NB4 (cell line): ENCODE results near the gene CHIC2.

Experiments used
- DNase-seq: peaks from one replicate; pipeline ENCODE4 v3.0.0; 2010; ENCODE audit warnings: low read depth
- H3K4me3 ChIP-seq: one replicate; pipeline ENCODE4 v1.5.1; 2011; ENCODE audit warnings: mild to moderate bottlenecking, low read depth, low read length, moderate library complexity
- MYC ChIP-seq: IDR thresholded peaks from 2 replicates; pipeline ENCODE4 v1.6.1; 2011; ENCODE audit warnings: low read depth, low read length
- POLR2A ChIP-seq: IDR thresholded peaks from 2 replicates; pipeline ENCODE4 v1.6.1; 2011; ENCODE audit warnings: mild to moderate bottlenecking; ENCODE audit not compliant: insufficient read length; ENCODE audit errors: extremely low read depth
- TF ChIP-seq, protein P1 (sequence below): IDR thresholded peaks from 2 replicates; pipeline ENCODE4 v1.6.1; 2011; ENCODE audit warnings: low read depth, low read length
- TF ChIP-seq, protein P2 (sequence below): IDR thresholded peaks from one replicate; pipeline ENCODE4 v1.5.1; 2012; ENCODE audit warnings: low read depth, low read length

The CHIC2 gene

GRCh38 chr4:54093324-54094240, 29.2 kb upstream of the CHIC2 start:
- no peak for TF ChIP-seq MYC
- H3K4me3 ChIP-seq: no peak overlapping the region
- no peak for DNase-seq

DNA sequence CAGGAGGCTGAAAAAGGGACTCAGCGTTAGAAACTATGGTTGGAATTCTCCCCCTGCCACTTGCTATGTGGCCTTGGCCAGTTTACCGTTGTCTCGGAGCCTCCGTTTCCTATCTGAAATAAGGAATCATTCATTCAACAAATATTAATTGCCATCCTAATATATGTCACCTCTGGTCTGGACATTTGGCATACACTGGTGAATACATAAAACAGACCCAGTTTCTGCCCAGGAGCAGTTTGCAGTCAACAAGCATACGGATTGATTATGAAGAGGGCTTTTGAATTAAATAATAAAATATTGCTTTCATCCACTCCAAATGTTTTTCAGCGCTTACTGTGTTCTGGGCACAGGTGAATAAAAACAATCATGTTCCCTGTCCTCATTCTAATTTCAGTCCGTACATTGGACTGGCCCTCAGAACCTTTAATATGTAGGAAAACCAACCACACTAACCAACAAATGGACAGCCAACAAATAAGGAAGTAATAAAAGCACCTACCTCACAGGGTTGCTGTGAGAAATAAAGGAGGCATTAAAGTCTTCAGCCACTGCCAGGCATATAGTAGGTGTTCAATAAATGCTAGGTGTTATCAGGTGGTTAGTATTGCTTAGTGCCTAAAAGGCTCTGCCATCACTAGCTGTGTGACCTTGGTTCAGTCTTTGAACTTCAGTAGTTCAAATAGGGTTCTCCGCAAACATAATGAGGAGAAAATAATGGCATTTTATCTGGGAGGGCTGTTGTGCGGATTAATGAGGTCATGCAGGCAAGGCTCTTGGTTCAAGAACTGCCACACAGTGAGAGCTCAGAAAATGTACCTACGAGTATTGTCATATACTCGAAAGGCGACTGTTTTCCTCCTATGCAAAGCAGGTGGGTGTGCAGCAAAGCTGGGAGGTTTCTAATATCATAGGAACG, 28.3 kb upstream of the CHIC2 start:
- DNase-seq: no peak
- peak overlapping the region; percentile 40 for H3K4me3 ChIP-seq
- TF ChIP-seq, protein P1, sequence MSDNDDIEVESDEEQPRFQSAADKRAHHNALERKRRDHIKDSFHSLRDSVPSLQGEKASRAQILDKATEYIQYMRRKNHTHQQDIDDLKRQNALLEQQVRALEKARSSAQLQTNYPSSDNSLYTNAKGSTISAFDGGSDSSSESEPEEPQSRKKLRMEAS: no peak
- no peak for TF ChIP-seq MYC
- TF ChIP-seq, protein P2, sequence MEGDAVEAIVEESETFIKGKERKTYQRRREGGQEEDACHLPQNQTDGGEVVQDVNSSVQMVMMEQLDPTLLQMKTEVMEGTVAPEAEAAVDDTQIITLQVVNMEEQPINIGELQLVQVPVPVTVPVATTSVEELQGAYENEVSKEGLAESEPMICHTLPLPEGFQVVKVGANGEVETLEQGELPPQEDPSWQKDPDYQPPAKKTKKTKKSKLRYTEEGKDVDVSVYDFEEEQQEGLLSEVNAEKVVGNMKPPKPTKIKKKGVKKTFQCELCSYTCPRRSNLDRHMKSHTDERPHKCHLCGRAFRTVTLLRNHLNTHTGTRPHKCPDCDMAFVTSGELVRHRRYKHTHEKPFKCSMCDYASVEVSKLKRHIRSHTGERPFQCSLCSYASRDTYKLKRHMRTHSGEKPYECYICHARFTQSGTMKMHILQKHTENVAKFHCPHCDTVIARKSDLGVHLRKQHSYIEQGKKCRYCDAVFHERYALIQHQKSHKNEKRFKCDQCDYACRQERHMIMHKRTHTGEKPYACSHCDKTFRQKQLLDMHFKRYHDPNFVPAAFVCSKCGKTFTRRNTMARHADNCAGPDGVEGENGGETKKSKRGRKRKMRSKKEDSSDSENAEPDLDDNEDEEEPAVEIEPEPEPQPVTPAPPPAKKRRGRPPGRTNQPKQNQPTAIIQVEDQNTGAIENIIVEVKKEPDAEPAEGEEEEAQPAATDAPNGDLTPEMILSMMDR: no peak
- no peak for TF ChIP-seq POLR2A

GRCh38 chr4:54091637-54092404, 27.4 kb upstream of the CHIC2 start:
- TF ChIP-seq, protein P2: no peak
- no peak for TF ChIP-seq POLR2A
- TF ChIP-seq, protein P1: no peak
- TF ChIP-seq MYC: no peak
- peak overlapping the region; percentile 40 for H3K4me3 ChIP-seq
- peak; percentile 48 for DNase-seq

GRCh38 chr4:54090804-54091623, 26.6 kb upstream of the CHIC2 start:
- H3K4me3 ChIP-seq: no peak overlapping the region
- TF ChIP-seq, protein P2: no peak
- TF ChIP-seq MYC: no peak
- TF ChIP-seq, protein P1: no peak
- no peak for TF ChIP-seq POLR2A
- DNase-seq: no peak

DNA sequence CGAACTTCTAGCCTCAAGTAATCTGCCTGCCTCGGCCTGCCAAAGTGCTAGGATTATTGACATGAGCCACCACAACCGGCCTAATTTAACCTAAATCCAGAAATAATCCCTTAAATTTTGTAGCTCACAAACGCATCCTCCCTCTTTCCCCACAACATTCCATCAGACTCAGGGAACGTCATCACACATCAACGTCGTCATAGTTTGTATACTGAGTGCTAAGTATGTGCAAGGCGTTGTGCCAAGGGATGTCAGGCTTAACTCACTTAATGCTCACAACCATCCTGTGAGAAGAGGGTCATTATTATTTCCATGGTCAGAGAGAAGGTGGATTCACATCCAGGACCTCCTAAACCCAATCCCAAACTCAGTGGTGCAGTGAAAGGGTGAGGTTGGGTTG, 26.0 kb upstream of the CHIC2 start:
- no peak overlapping the region for H3K4me3 ChIP-seq
- DNase-seq: no peak
- TF ChIP-seq, protein P1: no peak
- TF ChIP-seq POLR2A: no peak
- TF ChIP-seq, protein P2: no peak
- no peak for TF ChIP-seq MYC
